HK-2 (cell line): ENCODE measurements around the gene ADAMTS4.

Experiments used
- DNase-seq: peaks from one replicate; pipeline ENCODE4 v3.0.0-alpha.2; 2018; ENCODE audit not compliant: unreplicated experiment

Gene ADAMTS4

GRCh38 chr1:161196521-161197451 is 2.1 kb downstream of the ADAMTS4 start:
- DNase-seq = no peak

GRCh38 chr1:161196111-161196510 is 2.7 kb downstream of the ADAMTS4 start:
- no peak for DNase-seq

- no peak for DNase-seq
Measured at GRCh38 chr1:161195171-161195570, 3.7 kb downstream of the ADAMTS4 start.

- no peak for DNase-seq
Measured at GRCh38 chr1:161193561-161194235, 5.2 kb downstream of the ADAMTS4 start.

GRCh38 chr1:161192476-161193465 is 6.1 kb downstream of the ADAMTS4 start:
- DNase-seq = peak; percentile 57

GRCh38 chr1:161191971-161192370 is 6.9 kb downstream of the ADAMTS4 start:
- DNase-seq = no peak

GRCh38 chr1:161190962-161191521 is 7.8 kb downstream of the ADAMTS4 start:
- no peak for DNase-seq

GRCh38 chr1:161189036-161189435 is 9.8 kb downstream of the ADAMTS4 start:
- no peak for DNase-seq

- no peak for DNase-seq
Measured at GRCh38 chr1:161188381-161188780, 10.5 kb downstream of the ADAMTS4 start.

GRCh38 chr1:161187311-161187710 is 11.5 kb downstream of the ADAMTS4 start:
- DNase-seq = no peak

- no peak for DNase-seq
Measured at GRCh38 chr1:161185732-161186311, 13.0 kb downstream of the ADAMTS4 start.

- DNase-seq = no peak
Measured at GRCh38 chr1:161185282-161185682, 13.6 kb downstream of the ADAMTS4 start.

- DNase-seq = no peak
Measured at GRCh38 chr1:161182214-161182613, 16.6 kb downstream of the ADAMTS4 start.

GRCh38 chr1:161180639-161181038 is 18.2 kb downstream of the ADAMTS4 start:
- no peak for DNase-seq

GRCh38 chr1:161179698-161180097 is 19.2 kb downstream of the ADAMTS4 start:
- no peak for DNase-seq

GRCh38 chr1:161177936-161178244 is 21.0 kb downstream of the ADAMTS4 start:
- no peak for DNase-seq

- DNase-seq = peak; percentile 91
Measured at GRCh38 chr1:161177112-161177935, 21.5 kb downstream of the ADAMTS4 start, which contains the start of gene B4GALT3. Gene B4GALT3, minus strand, starts transcription at chr1:161177507. Its CDS starts 1,447 bp downstream, at chr1:161176060.

- DNase-seq = no peak
Measured at GRCh38 chr1:161176468-161177111, 22.3 kb downstream of the ADAMTS4 start.

GRCh38 chr1:161175771-161176453 is 22.9 kb downstream of the ADAMTS4 start:
- DNase-seq = no peak
